Spleen (tissue), 7 donors: ENCODE data around the gene CREBRF.

Experiments used
- CTCF ChIP-seq, 11 experiments: fragments of 200-600 bp in 7 of 11; fragments of 450-650 bp in 4 of 11; sonication (generic) in 4 of 11; IDR thresholded peaks in 8 of 11; conservative IDR thresholded peaks in 3 of 11; 1 replicate in 7 of 11; 2 replicates in 4 of 11; pipeline versions ENCODE4 v1.4.0 to v1.8.0; 2016 to 2021; ENCODE audit warnings: antibody characterized with exemption in 11 of 11, inconsistent platforms in 4 of 11, mild to moderate bottlenecking in 1 of 11
- POLR2A ChIP-seq, 3 donors: fragments of 450-650 bp; IDR thresholded peaks; one replicate each; pipeline ENCODE4 v1.5.1; 2017; ENCODE audit warnings: antibody characterized with exemption in 3 of 3, mild to moderate bottlenecking in 1 of 3
- POLR2AphosphoS5 ChIP-seq, 3 donors: sonication (generic); formaldehyde crosslinking; IDR thresholded peaks; one replicate each; pipeline ENCODE4 v1.5.1; 2017; ENCODE audit warnings: antibody characterized with exemption in 3 of 3
- donor health status: DM: no; HTN: no; CAD: no; lungs with moderate emphysema.
- donor health status: DM: no; HTN: no; CAD: no.
- donor health status: DM: no; HTN: no; CAD: no.

- TF ChIP-seq CTCF (IDR thresholded peaks at IDR 0.05 in 8 of 11, conservative IDR thresholded peaks at IDR 0.05 in 3 of 11), result no peak
- peak in 1 of 3 donors; percentile 36 for TF ChIP-seq POLR2AphosphoS5 (IDR thresholded peaks at IDR 0.05)
- no peak for TF ChIP-seq POLR2A (IDR thresholded peaks at IDR 0.05)
Observed at GRCh38 chr5:173018358-173018757, 37.8 kb upstream of the CREBRF start.
